Measurements from ENCODE around the gene IL15RA.
"Not testable (repeated sequence)": the region's sequence is repeated elsewhere in the genome, so short reads cannot be mapped to it uniquely, and the experiment has no call there.

Gene IL15RA

GRCh38 chr10:5968681-5969453 lies 8.5 kb downstream of the IL15RA start:
- DNase-seq, result no peak

GRCh38 chr10:5968037-5968680 lies 9.2 kb downstream of the IL15RA start:
- no peak for DNase-seq

- DNase-seq, result no peak
Measured at GRCh38 chr10:5965266-5965665, 12.1 kb downstream of the IL15RA start.

GRCh38 chr10:5964736-5965135 lies 12.6 kb downstream of the IL15RA start:
- no peak for DNase-seq

- no peak for DNase-seq
Measured at GRCh38 chr10:5963591-5963990, 13.8 kb downstream of the IL15RA start.

GRCh38 chr10:5963071-5963470 lies 14.3 kb downstream of the IL15RA start:
- DNase-seq, result no peak

- not testable (repeated sequence) for DNase-seq
Measured at GRCh38 chr10:5962358-5962940, 14.9 kb downstream of the IL15RA start.

- no peak for DNase-seq
Measured at GRCh38 chr10:5961405-5962100, 15.8 kb downstream of the IL15RA start.

- not testable (repeated sequence) for DNase-seq
Measured at GRCh38 chr10:5960973-5961275, 16.4 kb downstream of the IL15RA start.

GRCh38 chr10:5960070-5960972 lies 17.0 kb downstream of the IL15RA start:
- DNase-seq, result no peak

GRCh38 chr10:5959581-5960069 lies 17.7 kb downstream of the IL15RA start:
- no peak for DNase-seq

- no peak for DNase-seq
Measured at GRCh38 chr10:5959142-5959541, 18.2 kb downstream of the IL15RA start.

GRCh38 chr10:5958675-5959074 lies 18.7 kb downstream of the IL15RA start:
- no peak for DNase-seq

- no peak for DNase-seq
Measured at GRCh38 chr10:5958077-5958476, 19.3 kb downstream of the IL15RA start.

- DNase-seq, result no peak
Measured at GRCh38 chr10:5956146-5956936, 21.0 kb downstream of the IL15RA start.

- DNase-seq, result no peak
Measured at GRCh38 chr10:5953676-5954075, 23.7 kb downstream of the IL15RA start.

- DNase-seq, result no peak
Measured at GRCh38 chr10:5952731-5953385, 24.5 kb downstream of the IL15RA start.

- DNase-seq, result no peak
Measured at GRCh38 chr10:5951721-5952407, 25.5 kb downstream of the IL15RA start.

- DNase-seq, result no peak
Measured at GRCh38 chr10:5951167-5951711, 26.1 kb downstream of the IL15RA start.

Data from activated CD4-positive, alpha-beta T cell treated with anti-CD3 and anti-CD28 coated beads, Interleukin-10, Interleukin-2, amounts not matched to agents 100 ng/mL and 50 ng/mL, durations not matched to agents 16 hours and 8 hours (primary cell).